Stimulated activated CD4-positive, alpha-beta T cell treated with anti-CD3 and anti-CD28 coated beads, Interleukin-2, amount 100 ng/mL, for 48 hours (primary cell): Measurements from ENCODE around the gene SPATA31E1.
"Not testable (repeated sequence)": the region's sequence is repeated elsewhere in the genome, so short reads cannot be mapped to it uniquely, and the experiment has no call there.

Source experiments
- DNase-seq, 2 donors: peaks; one replicate each; pipeline ENCODE4 v3.0.0-alpha.2; 2020

SPATA31E1 gene

GRCh38 chr9:87937918-87938317, 55.2 kb downstream of the SPATA31E1 start:
- not testable (repeated sequence) for DNase-seq

GRCh38 chr9:87938336-87938735, 55.7 kb downstream of the SPATA31E1 start:
- not testable (repeated sequence) for DNase-seq
